Astrocyte (in vitro differentiated cells and primary cell): ENCODE measurements around the gene CSGALNACT2.

Experiments
- EZH2 ChIP-seq: IDR thresholded peaks from 2 replicates; pipeline ENCODE4 v1.6.1; 2012; ENCODE audit warnings: mild to moderate bottlenecking, low read length, inconsistent platforms; ENCODE audit not compliant: insufficient read depth
- TF ChIP-seq, protein P1 (sequence below): IDR thresholded peaks from 2 replicates; pipeline ENCODE4 v1.5.1; 2011; ENCODE audit warnings: low read depth, mild to moderate bottlenecking, inconsistent platforms, low read length, moderate library complexity; ENCODE audit not compliant: insufficient read depth

DNA sequence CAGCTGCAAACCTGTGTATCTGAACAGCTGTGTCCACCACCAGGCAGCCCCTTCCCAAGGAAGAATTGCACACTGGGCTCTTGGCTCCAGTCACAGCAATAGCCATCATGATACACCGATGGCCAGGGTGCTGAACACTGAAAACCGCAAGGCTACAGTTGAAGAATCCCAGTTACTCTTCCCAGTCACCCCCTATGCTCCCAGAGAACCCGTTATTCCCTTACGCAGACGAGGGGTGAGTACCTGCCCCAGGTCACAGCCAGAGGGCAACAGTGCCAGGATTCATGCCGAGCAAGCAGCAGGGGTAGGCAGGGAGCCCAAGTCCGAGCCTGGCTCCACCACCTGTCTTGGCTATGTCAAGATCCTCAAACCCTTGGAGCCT, 70.8 kb downstream of the CSGALNACT2 start:
- TF ChIP-seq, protein P1, sequence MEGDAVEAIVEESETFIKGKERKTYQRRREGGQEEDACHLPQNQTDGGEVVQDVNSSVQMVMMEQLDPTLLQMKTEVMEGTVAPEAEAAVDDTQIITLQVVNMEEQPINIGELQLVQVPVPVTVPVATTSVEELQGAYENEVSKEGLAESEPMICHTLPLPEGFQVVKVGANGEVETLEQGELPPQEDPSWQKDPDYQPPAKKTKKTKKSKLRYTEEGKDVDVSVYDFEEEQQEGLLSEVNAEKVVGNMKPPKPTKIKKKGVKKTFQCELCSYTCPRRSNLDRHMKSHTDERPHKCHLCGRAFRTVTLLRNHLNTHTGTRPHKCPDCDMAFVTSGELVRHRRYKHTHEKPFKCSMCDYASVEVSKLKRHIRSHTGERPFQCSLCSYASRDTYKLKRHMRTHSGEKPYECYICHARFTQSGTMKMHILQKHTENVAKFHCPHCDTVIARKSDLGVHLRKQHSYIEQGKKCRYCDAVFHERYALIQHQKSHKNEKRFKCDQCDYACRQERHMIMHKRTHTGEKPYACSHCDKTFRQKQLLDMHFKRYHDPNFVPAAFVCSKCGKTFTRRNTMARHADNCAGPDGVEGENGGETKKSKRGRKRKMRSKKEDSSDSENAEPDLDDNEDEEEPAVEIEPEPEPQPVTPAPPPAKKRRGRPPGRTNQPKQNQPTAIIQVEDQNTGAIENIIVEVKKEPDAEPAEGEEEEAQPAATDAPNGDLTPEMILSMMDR, result no peak
- TF ChIP-seq EZH2, result no peak
